Esophagus (tissue), 2 donors: ENCODE data around the gene SAFB. TPM values are rescaled to one million over a fixed set of nuclear protein-coding genes. Genes with fewer than 3 reads are reported as not detected.

Source experiments
- H3K27ac ChIP-seq, 2 donors: one replicate each; pipeline ENCODE4 v1.5.1; 2013; ENCODE audit warnings: low read depth in 2 of 2, mild to moderate bottlenecking in 2 of 2, inconsistent platforms in 1 of 2, low read length in 1 of 2, moderate library complexity in 1 of 2
- H3K27me3 ChIP-seq, 2 donors: one replicate each; pipeline ENCODE4 v1.6.1; 2013; ENCODE audit warnings: low read length in 2 of 2, control low read depth in 1 of 2, mild to moderate bottlenecking in 1 of 2; ENCODE audit not compliant: insufficient read depth in 2 of 2, control insufficient read depth in 1 of 2
- H3K36me3 ChIP-seq, 2 donors: one replicate each; pipeline ENCODE4 v1.6.1; 2013; ENCODE audit warnings: low read length in 1 of 2; ENCODE audit not compliant: control insufficient read depth in 2 of 2, insufficient read depth in 2 of 2
- H3K4me1 ChIP-seq, 2 donors: one replicate each; pipeline ENCODE4 v1.6.1; 2013; ENCODE audit warnings: low read length in 1 of 2; ENCODE audit not compliant: control insufficient read depth in 2 of 2, insufficient read depth in 2 of 2
- H3K4me3 ChIP-seq, 2 donors: one replicate each; pipeline ENCODE4 v1.5.1; 2013; ENCODE audit warnings: low read length in 2 of 2, mild to moderate bottlenecking in 2 of 2, low read depth in 1 of 2, moderate library complexity in 1 of 2
- H3K9me3 ChIP-seq, 2 donors: one replicate each; pipeline ENCODE4 v1.6.1; 2013; ENCODE audit warnings: mild to moderate bottlenecking in 2 of 2, low read depth in 1 of 2, low read length in 1 of 2, moderate library complexity in 1 of 2; ENCODE audit not compliant: control insufficient read depth in 2 of 2, insufficient read depth in 1 of 2
- WGBS, 2 donors: extraction: QIAGEN DNeasy Blood & Tissue Kit; methylation state at CpG; one replicate each; pipeline ENCODE4 v1.1.7; 2013; 5-methylcytosine and 5-hydroxymethylcytosine counted together
- polyA plus RNA-seq, 2 donors: library from polyadenylated mRNA; stranded (reverse); fragments of 200-250 nt; gene quantifications; one replicate each; pipeline ENCODE4 v1.2.3, GENCODE V29; 2013
- donor health status: healthy with polysubstance abuse.
- donor health status: Bipolar disorder and iron deficiency.

The SAFB gene
- polyA plus RNA-seq, 2 donors: 44.2 to 48.5 TPM

- Histone ChIP-seq H3K36me3 (peaks cover 4 to 51% of the 10 kb centered on the region in 2 donors), H3K4me3 (no peak overlapping the region), H3K9me3 (no peaks in the 10 kb centered on the region), H3K27ac (no peak overlapping the region), H3K27me3 (no peaks in the 10 kb centered on the region), H3K4me1 (peaks cover 10 to 21% of the 10 kb centered on the region in 2 donors)
- WGBS, 2 donors: 93 to 95% methylated on average over 16 of the region's 16 CpGs
Measured at GRCh38 chr19:5587071-5587455, 35.8 kb upstream of the SAFB start.

GRCh38 chr19:5587661-5588060 lies 35.2 kb upstream of the SAFB start:
- Histone ChIP-seq H3K27ac (no peak overlapping the region), H3K9me3 (no peaks in the 10 kb centered on the region), H3K36me3 (peaks cover 9 to 53% of the 10 kb centered on the region in 2 donors), H3K27me3 (no peaks in the 10 kb centered on the region), H3K4me3 (no peak overlapping the region), H3K4me1 (peaks cover 10 to 21% of the 10 kb centered on the region in 2 donors)
- 55 to 67% methylated on average over 23 of the region's 23 CpGs for WGBS, 2 donors

- no peak overlapping the region for H3K4me3 ChIP-seq
- 60 to 75% methylated on average over 10 of the region's 10 CpGs for WGBS, 2 donors
- peaks cover 10 to 21% of the 10 kb centered on the region in 2 donors for H3K4me1 ChIP-seq
- H3K27me3 ChIP-seq: no peaks in the 10 kb centered on the region
- no peaks in the 10 kb centered on the region for H3K9me3 ChIP-seq
- no peak overlapping the region for H3K27ac ChIP-seq
- peaks cover 14 to 55% of the 10 kb centered on the region in 2 donors for H3K36me3 ChIP-seq
Measured at GRCh38 chr19:5588441-5588840, 34.4 kb upstream of the SAFB start.

- peaks cover 21 to 61% of the 10 kb centered on the region in 2 donors for H3K36me3 ChIP-seq
- H3K27me3 ChIP-seq: no peaks in the 10 kb centered on the region
- H3K4me1 ChIP-seq: peaks cover 10 to 21% of the 10 kb centered on the region in 2 donors
Measured at GRCh38 chr19:5588906-5589676, 33.8 kb upstream of the SAFB start.

GRCh38 chr19:5590151-5590864 lies 32.6 kb upstream of the SAFB start:
- Histone ChIP-seq H3K4me1 (peaks cover 8 to 19% of the 10 kb centered on the region in 2 donors), H3K36me3 (peaks cover 30 to 73% of the 10 kb centered on the region in 2 donors), H3K9me3 (no peaks in the 10 kb centered on the region), H3K4me3 (no peak overlapping the region), H3K27ac (no peak overlapping the region), H3K27me3 (no peaks in the 10 kb centered on the region)
- WGBS, 2 donors: 88 to 94% methylated on average over 21 to 22 of the region's 22 CpGs

More at GRCh38 chr19:5588906-5589676, 33.8 kb upstream of the SAFB start:
- H3K27ac ChIP-seq: no peak overlapping the region
- no peak overlapping the region for H3K4me3 ChIP-seq
- 72 to 80% methylated on average over 30 of the region's 30 CpGs for WGBS, 2 donors
- H3K9me3 ChIP-seq: no peaks in the 10 kb centered on the region

GRCh38 chr19:5590865-5591154 lies 32.1 kb upstream of the SAFB start:
- Histone ChIP-seq H3K27me3 (no peaks in the 10 kb centered on the region), H3K36me3 (peaks cover 33 to 78% of the 10 kb centered on the region in 2 donors), H3K4me3 (no peak overlapping the region), H3K4me1 (peaks cover 8 to 14% of the 10 kb centered on the region in 2 donors), H3K9me3 (no peaks in the 10 kb centered on the region), H3K27ac (no peak overlapping the region)
- 88 to 92% methylated on average over 9 of the region's 9 CpGs for WGBS, 2 donors

GRCh38 chr19:5591476-5591875 lies 31.4 kb upstream of the SAFB start:
- H3K27ac ChIP-seq: no peak overlapping the region
- no peaks in the 10 kb centered on the region for H3K9me3 ChIP-seq
- no peaks in the 10 kb centered on the region for H3K27me3 ChIP-seq
- peaks cover 33 to 79% of the 10 kb centered on the region in 2 donors for H3K36me3 ChIP-seq
- no peak overlapping the region for H3K4me3 ChIP-seq
- 88 to 93% methylated on average over 17 of the region's 17 CpGs for WGBS, 2 donors
- peaks cover 4 to 7% of the 10 kb centered on the region in 2 donors for H3K4me1 ChIP-seq

- Histone ChIP-seq H3K9me3 (no peaks in the 10 kb centered on the region), H3K4me1 (peaks cover 2 to 7% of the 10 kb centered on the region in 2 donors), H3K36me3 (peaks cover 40 to 77% of the 10 kb centered on the region in 2 donors), H3K27me3 (no peaks in the 10 kb centered on the region), H3K4me3 (no peak overlapping the region), H3K27ac (no peak overlapping the region)
- whole genome bisulfite sequencing, 2 donors: 90% methylated on average over 24 of the region's 24 CpGs
Measured at GRCh38 chr19:5592531-5593342, 30.1 kb upstream of the SAFB start.
